ENCODE results near the gene FOXO1.
A peak's percentile ranks its signal among the peaks of the same experiment; 100 is the strongest.

The FOXO1 gene

GRCh38 chr13:40550130-40550529, 116.3 kb downstream of the FOXO1 start:
- no peak overlapping the region for H3K9ac ChIP-seq (ENCODE audit: low read depth, low read length)
- no peak overlapping the region for H3K4me2 ChIP-seq (ENCODE audit: low read length)
- no peaks in the 10 kb centered on the region for H3K27me3 ChIP-seq (ENCODE audit: control insufficient read depth, insufficient read depth, low read length)
- peaks cover 11% of the 10 kb centered on the region for H3K4me1 ChIP-seq (ENCODE audit: control insufficient read depth, insufficient read depth, low read length)
- no peak overlapping the region for H3K4me3 ChIP-seq (ENCODE audit: low read length)
- H3K36me3 ChIP-seq (ENCODE audit: insufficient read depth, low read length), result no peaks in the 10 kb centered on the region
- no peaks in the 10 kb centered on the region for H3K9me3 ChIP-seq (replicated peaks; ENCODE audit: low read length)

- H3K4me3 ChIP-seq (ENCODE audit: low read length), result no peak overlapping the region
- H3K4me1 ChIP-seq (ENCODE audit: control insufficient read depth, insufficient read depth, low read length), result peaks cover 11% of the 10 kb centered on the region
- no peak overlapping the region for H3K4me2 ChIP-seq (ENCODE audit: low read length)
- no peak overlapping the region for H3K9ac ChIP-seq (ENCODE audit: low read depth, low read length)
- H3K27me3 ChIP-seq (ENCODE audit: control insufficient read depth, insufficient read depth, low read length), result no peaks in the 10 kb centered on the region
- no peaks in the 10 kb centered on the region for H3K9me3 ChIP-seq (replicated peaks; ENCODE audit: low read length)
- H3K36me3 ChIP-seq (ENCODE audit: insufficient read depth, low read length), result no peaks in the 10 kb centered on the region
Observed at GRCh38 chr13:40549500-40550094, 116.8 kb downstream of the FOXO1 start.

- H3K9ac ChIP-seq (ENCODE audit: low read depth, low read length), result no peak overlapping the region
- H3K4me2 ChIP-seq (ENCODE audit: low read length), result no peak overlapping the region
- no peak overlapping the region for H3K4me3 ChIP-seq (ENCODE audit: low read length)
- H3K9me3 ChIP-seq (replicated peaks; ENCODE audit: low read length), result no peaks in the 10 kb centered on the region
- no peaks in the 10 kb centered on the region for H3K36me3 ChIP-seq (ENCODE audit: insufficient read depth, low read length)
- peaks cover 11% of the 10 kb centered on the region for H3K4me1 ChIP-seq (ENCODE audit: control insufficient read depth, insufficient read depth, low read length)
- H3K27me3 ChIP-seq (ENCODE audit: control insufficient read depth, insufficient read depth, low read length), result no peaks in the 10 kb centered on the region
Observed at GRCh38 chr13:40547591-40548315, 118.7 kb downstream of the FOXO1 start.

GRCh38 chr13:40546047-40546446, 120.4 kb downstream of the FOXO1 start:
- H3K36me3 ChIP-seq (ENCODE audit: insufficient read depth, low read length), result no peaks in the 10 kb centered on the region

GRCh38 chr13:40540328-40541044, 126.0 kb downstream of the FOXO1 start:
- H3K27me3 ChIP-seq (ENCODE audit: control insufficient read depth, insufficient read depth, low read length), result no peaks in the 10 kb centered on the region
- H3K36me3 ChIP-seq (ENCODE audit: insufficient read depth, low read length), result no peaks in the 10 kb centered on the region

More at GRCh38 chr13:40546047-40546446, 120.4 kb downstream of the FOXO1 start:
- H3K9me3 ChIP-seq (replicated peaks; ENCODE audit: low read length), result no peaks in the 10 kb centered on the region
- no peak overlapping the region for H3K9ac ChIP-seq (ENCODE audit: low read depth, low read length)
- no peak overlapping the region for H3K4me3 ChIP-seq (ENCODE audit: low read length)
- H3K4me2 ChIP-seq (ENCODE audit: low read length), result no peak overlapping the region
- H3K4me1 ChIP-seq (ENCODE audit: control insufficient read depth, insufficient read depth, low read length), result peaks cover 12% of the 10 kb centered on the region
- no peaks in the 10 kb centered on the region for H3K27me3 ChIP-seq (ENCODE audit: control insufficient read depth, insufficient read depth, low read length)

GRCh38 chr13:40539576-40540327, 126.7 kb downstream of the FOXO1 start:
- Histone ChIP-seq H3K36me3 (ENCODE audit: insufficient read depth, low read length) (no peaks in the 10 kb centered on the region), H3K27me3 (ENCODE audit: control insufficient read depth, insufficient read depth, low read length) (no peaks in the 10 kb centered on the region), H3K4me3 (ENCODE audit: low read length) (no peak overlapping the region), H3K9me3 (replicated peaks; ENCODE audit: low read length) (no peaks in the 10 kb centered on the region), H3K9ac (ENCODE audit: low read depth, low read length) (peak overlapping the region; percentile 2), H3K4me1 (ENCODE audit: control insufficient read depth, insufficient read depth, low read length) (peaks cover 22% of the 10 kb centered on the region), H3K4me2 (ENCODE audit: low read length) (peak overlapping the region; percentile 44)

More at GRCh38 chr13:40540328-40541044, 126.0 kb downstream of the FOXO1 start:
- H3K4me3 ChIP-seq (ENCODE audit: low read length), result no peak overlapping the region
- no peaks in the 10 kb centered on the region for H3K9me3 ChIP-seq (replicated peaks; ENCODE audit: low read length)
- H3K9ac ChIP-seq (ENCODE audit: low read depth, low read length), result peak overlapping the region; percentile 26
- H3K4me1 ChIP-seq (ENCODE audit: control insufficient read depth, insufficient read depth, low read length), result peaks cover 18% of the 10 kb centered on the region
- peak overlapping the region; percentile 52 for H3K4me2 ChIP-seq (ENCODE audit: low read length)

- Histone ChIP-seq H3K36me3 (ENCODE audit: insufficient read depth, low read length) (no peaks in the 10 kb centered on the region), H3K4me2 (ENCODE audit: low read length) (no peak overlapping the region), H3K27me3 (ENCODE audit: control insufficient read depth, insufficient read depth, low read length) (no peaks in the 10 kb centered on the region), H3K9ac (ENCODE audit: low read depth, low read length) (no peak overlapping the region), H3K9me3 (replicated peaks; ENCODE audit: low read length) (no peaks in the 10 kb centered on the region), H3K4me1 (ENCODE audit: control insufficient read depth, insufficient read depth, low read length) (peaks cover 22% of the 10 kb centered on the region), H3K4me3 (ENCODE audit: low read length) (no peak overlapping the region)
Observed at GRCh38 chr13:40537146-40537895, 129.1 kb downstream of the FOXO1 start.

- H3K36me3 ChIP-seq (ENCODE audit: insufficient read depth, low read length), result no peaks in the 10 kb centered on the region
- H3K4me2 ChIP-seq (ENCODE audit: low read length), result no peak overlapping the region
- H3K9me3 ChIP-seq (replicated peaks; ENCODE audit: low read length), result no peaks in the 10 kb centered on the region
- no peak overlapping the region for H3K4me3 ChIP-seq (ENCODE audit: low read length)
- H3K4me1 ChIP-seq (ENCODE audit: control insufficient read depth, insufficient read depth, low read length), result peaks cover 22% of the 10 kb centered on the region
- H3K27me3 ChIP-seq (ENCODE audit: control insufficient read depth, insufficient read depth, low read length), result no peaks in the 10 kb centered on the region
- no peak overlapping the region for H3K9ac ChIP-seq (ENCODE audit: low read depth, low read length)
Observed at GRCh38 chr13:40536443-40537113, 129.9 kb downstream of the FOXO1 start.

- peak overlapping the region; percentile 41 for H3K4me3 ChIP-seq (ENCODE audit: low read length)
- H3K4me1 ChIP-seq (ENCODE audit: control insufficient read depth, insufficient read depth, low read length), result peaks cover 16% of the 10 kb centered on the region
- H3K27me3 ChIP-seq (ENCODE audit: control insufficient read depth, insufficient read depth, low read length), result no peaks in the 10 kb centered on the region
- H3K36me3 ChIP-seq (ENCODE audit: insufficient read depth, low read length), result no peaks in the 10 kb centered on the region
- H3K9me3 ChIP-seq (replicated peaks; ENCODE audit: low read length), result no peaks in the 10 kb centered on the region
- peak overlapping the region; percentile 54 for H3K9ac ChIP-seq (ENCODE audit: low read depth, low read length)
- peak overlapping the region; percentile 73 for H3K4me2 ChIP-seq (ENCODE audit: low read length)
Observed at GRCh38 chr13:40535345-40535836, 131.1 kb downstream of the FOXO1 start.

GRCh38 chr13:40534456-40534855, 132.0 kb downstream of the FOXO1 start:
- Histone ChIP-seq H3K27me3 (ENCODE audit: control insufficient read depth, insufficient read depth, low read length) (no peaks in the 10 kb centered on the region), H3K9me3 (replicated peaks; ENCODE audit: low read length) (no peaks in the 10 kb centered on the region), H3K4me2 (ENCODE audit: low read length) (no peak overlapping the region), H3K9ac (ENCODE audit: low read depth, low read length) (no peak overlapping the region), H3K36me3 (ENCODE audit: insufficient read depth, low read length) (no peaks in the 10 kb centered on the region), H3K4me1 (ENCODE audit: control insufficient read depth, insufficient read depth, low read length) (peaks cover 9% of the 10 kb centered on the region), H3K4me3 (ENCODE audit: low read length) (no peak overlapping the region)
